DOHH2 (cell line): Measurements from ENCODE around the gene ACOT11.

Source experiments
- H3F3A ChIP-seq: fragments of 200-600 bp; sonication (generic), shearing (Covaris generic); 2 replicates; pipeline ENCODE4 v1.6.0; 2016; ENCODE audit warnings: antibody characterized with exemption, mild to moderate bottlenecking; ENCODE audit not compliant: control insufficient read depth, insufficient read depth
- H3K27ac ChIP-seq: fragments of 200-600 bp; sonication (generic); 2 replicates; pipeline ENCODE4 v1.5.1; 2014; ENCODE audit warnings: low read depth, mild to moderate bottlenecking, low read length, moderate library complexity
- H3K27me3 ChIP-seq: fragments of 200-600 bp; sonication (generic); 2 replicates; pipeline ENCODE4 v1.6.1; 2014; ENCODE audit warnings: mild to moderate bottlenecking, low read length, mixed read lengths; ENCODE audit not compliant: control insufficient read depth
- H3K36me3 ChIP-seq: fragments of 200-600 bp; sonication (generic); 2 replicates; pipeline ENCODE4 v1.6.1; 2014; ENCODE audit warnings: mild to moderate bottlenecking, low read length, moderate library complexity, mixed read lengths; ENCODE audit not compliant: control insufficient read depth
- H3K4me1 ChIP-seq: fragments of 200-600 bp; sonication (generic); 2 replicates; pipeline ENCODE4 v1.6.1; 2014; ENCODE audit warnings: mild to moderate bottlenecking, low read length, mixed read lengths; ENCODE audit not compliant: control insufficient read depth
- H3K4me2 ChIP-seq: fragments of 200-600 bp; sonication (generic); 2 replicates; pipeline ENCODE4 v1.6.0; 2014; ENCODE audit warnings: mild to moderate bottlenecking, low read length, moderate library complexity
- H3K4me3 ChIP-seq: fragments of 200-600 bp; sonication (generic); 2 replicates; pipeline ENCODE4 v1.5.1; 2014; ENCODE audit warnings: mild to moderate bottlenecking, low read length, mixed read lengths
- H3K79me2 ChIP-seq: fragments of 200-600 bp; sonication (generic); 2 replicates; pipeline ENCODE4 v1.6.1; 2014; ENCODE audit warnings: mild to moderate bottlenecking, low read length, mixed read lengths; ENCODE audit not compliant: control insufficient read depth
- H3K9me2 ChIP-seq: fragments of 200-600 bp; sonication (generic); replicated peaks from 2 replicates; pipeline ENCODE4 v1.6.1; 2014; ENCODE audit warnings: mild to moderate bottlenecking, low read length, mixed read lengths; ENCODE audit not compliant: control insufficient read depth
- H3K9me3 ChIP-seq: fragments of 200-600 bp; sonication (generic); 2 replicates; pipeline ENCODE4 v1.6.1; 2014; ENCODE audit warnings: antibody characterized with exemption, low read length, mixed read lengths; ENCODE audit not compliant: control insufficient read depth, insufficient read depth
- H4K20me1 ChIP-seq: fragments of 200-600 bp; sonication (generic); 2 replicates; pipeline ENCODE4 v1.6.0; 2014; ENCODE audit warnings: low read depth, mild to moderate bottlenecking, antibody characterized with exemption, low read length, moderate library complexity; ENCODE audit not compliant: control insufficient read depth, insufficient read depth
- EZH2phosphoT487 ChIP-seq: fragments of 200-600 bp; sonication (generic); IDR thresholded peaks from 2 replicates; pipeline ENCODE4 v1.6.1; 2017; ENCODE audit warnings: borderline replicate concordance, mild to moderate bottlenecking, antibody characterized with exemption, low read length, moderate library complexity, mixed read lengths
- TF ChIP-seq, protein P1 (sequence below): fragments of 200-600 bp; sonication (generic); IDR thresholded peaks from one replicate; pipeline ENCODE4 v1.5.1; 2014; ENCODE audit warnings: antibody characterized with exemption, mild to moderate bottlenecking, low read depth, low read length; ENCODE audit not compliant: poor library complexity, severe bottlenecking

The ACOT11 gene

DNA sequence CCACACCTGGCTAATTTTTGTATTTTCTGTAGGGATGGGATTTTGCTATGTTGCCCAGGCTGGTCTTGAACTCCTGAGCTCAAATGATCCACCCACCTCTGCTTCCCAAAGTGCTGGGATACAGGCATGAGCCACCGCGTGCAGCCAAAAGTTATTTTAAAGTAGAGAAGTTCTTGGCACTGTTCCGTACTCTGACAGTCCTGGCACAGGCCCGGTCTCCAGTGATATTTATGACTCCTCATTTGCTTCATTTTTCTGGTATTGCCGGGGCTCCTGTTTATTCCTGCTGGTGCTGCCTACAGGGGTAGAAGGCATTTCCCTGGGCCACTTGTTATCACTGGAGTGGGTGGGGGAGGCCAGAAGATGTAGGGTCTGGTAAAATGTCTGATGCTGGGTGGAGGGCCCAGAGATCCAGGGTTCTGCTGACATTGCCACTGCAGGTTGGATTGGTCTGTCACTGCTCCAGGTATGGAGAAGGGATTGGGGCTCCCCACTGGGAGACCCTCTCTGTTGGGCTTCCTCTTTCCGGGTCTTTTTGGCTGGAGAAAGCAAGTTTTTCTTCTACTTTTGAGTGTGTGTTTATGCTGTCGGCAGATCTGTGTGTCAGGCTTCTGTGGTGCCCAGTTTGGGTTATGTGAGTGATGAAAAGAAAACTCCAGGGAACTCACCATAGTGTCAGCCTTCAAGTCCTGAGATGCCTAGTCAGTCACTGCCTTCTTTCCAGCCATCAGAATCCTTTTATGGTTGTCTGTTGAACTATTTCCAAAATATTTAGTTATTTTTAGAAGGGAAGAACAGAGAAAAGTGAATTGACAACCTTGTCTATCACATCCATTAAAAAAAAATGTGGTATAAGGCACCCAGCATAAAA, 98.0 kb downstream of the ACOT11 start:
- no peaks in the 10 kb centered on the region for H3K9me2 ChIP-seq
- no peak for TF ChIP-seq EZH2phosphoT487

DNA sequence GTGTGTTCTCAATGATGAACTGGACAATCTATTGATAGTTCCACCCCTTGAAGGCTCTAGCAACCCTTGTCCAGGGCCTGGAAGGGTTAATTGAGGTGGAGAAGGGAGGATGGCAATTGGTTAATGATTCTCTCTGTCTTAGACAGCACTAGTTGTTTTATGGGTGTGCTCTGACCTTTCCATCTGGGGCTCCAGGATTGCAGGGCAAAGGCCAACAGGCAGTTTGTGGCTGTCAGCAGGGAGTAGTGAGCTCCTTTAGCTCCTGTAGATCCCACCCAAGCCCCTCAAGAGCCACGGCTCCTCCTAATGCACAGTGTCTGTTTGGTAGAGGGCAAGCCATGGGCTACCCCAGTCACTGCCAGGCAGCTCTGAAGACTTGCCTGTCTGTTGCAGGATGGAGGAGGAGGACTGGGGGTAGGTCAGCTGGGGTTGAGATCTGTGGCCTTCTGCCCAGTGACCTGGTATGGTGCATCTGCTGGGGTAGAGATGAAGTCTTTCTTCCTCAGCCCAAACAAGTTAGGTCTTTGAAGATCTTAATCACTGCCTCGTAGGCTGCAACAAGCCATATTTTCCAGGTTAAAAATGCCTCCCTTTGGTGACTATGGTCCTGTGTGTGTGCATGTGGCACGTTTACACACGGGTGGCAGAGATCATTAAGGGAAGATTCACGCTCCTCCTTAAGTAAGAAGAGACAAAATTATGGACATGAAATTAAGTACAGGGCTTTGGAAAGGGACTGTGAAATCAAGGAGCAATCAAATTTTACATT, 101.3 kb downstream of the ACOT11 start:
- Histone ChIP-seq H3K79me2 (no peaks in the 10 kb centered on the region), H3K4me1 (no peaks in the 10 kb centered on the region), H3K27ac (no peak overlapping the region), H3K27me3 (no peaks in the 10 kb centered on the region), H3F3A (no peaks in the 10 kb centered on the region), H3K9me2 (no peaks in the 10 kb centered on the region), H3K4me2 (no peak overlapping the region), H4K20me1 (no peaks in the 10 kb centered on the region), H3K4me3 (no peak overlapping the region), H3K9me3 (no peaks in the 10 kb centered on the region; the same call in 1 of the 2 replicates), H3K36me3 (no peaks in the 10 kb centered on the region)
- TF ChIP-seq, protein P1, sequence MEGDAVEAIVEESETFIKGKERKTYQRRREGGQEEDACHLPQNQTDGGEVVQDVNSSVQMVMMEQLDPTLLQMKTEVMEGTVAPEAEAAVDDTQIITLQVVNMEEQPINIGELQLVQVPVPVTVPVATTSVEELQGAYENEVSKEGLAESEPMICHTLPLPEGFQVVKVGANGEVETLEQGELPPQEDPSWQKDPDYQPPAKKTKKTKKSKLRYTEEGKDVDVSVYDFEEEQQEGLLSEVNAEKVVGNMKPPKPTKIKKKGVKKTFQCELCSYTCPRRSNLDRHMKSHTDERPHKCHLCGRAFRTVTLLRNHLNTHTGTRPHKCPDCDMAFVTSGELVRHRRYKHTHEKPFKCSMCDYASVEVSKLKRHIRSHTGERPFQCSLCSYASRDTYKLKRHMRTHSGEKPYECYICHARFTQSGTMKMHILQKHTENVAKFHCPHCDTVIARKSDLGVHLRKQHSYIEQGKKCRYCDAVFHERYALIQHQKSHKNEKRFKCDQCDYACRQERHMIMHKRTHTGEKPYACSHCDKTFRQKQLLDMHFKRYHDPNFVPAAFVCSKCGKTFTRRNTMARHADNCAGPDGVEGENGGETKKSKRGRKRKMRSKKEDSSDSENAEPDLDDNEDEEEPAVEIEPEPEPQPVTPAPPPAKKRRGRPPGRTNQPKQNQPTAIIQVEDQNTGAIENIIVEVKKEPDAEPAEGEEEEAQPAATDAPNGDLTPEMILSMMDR, result no peak
- TF ChIP-seq EZH2phosphoT487, result no peak

More for the DNA sequence above, 98.0 kb downstream of the ACOT11 start:
- Histone ChIP-seq H3K27me3 (no peaks in the 10 kb centered on the region), H3K9me3 (peaks cover 9% of the 10 kb centered on the region), H4K20me1 (no peaks in the 10 kb centered on the region), H3K27ac (no peak overlapping the region), H3K4me3 (no peak overlapping the region), H3K79me2 (no peaks in the 10 kb centered on the region), H3K4me1 (no peaks in the 10 kb centered on the region), H3F3A (no peaks in the 10 kb centered on the region), H3K36me3 (no peaks in the 10 kb centered on the region), H3K4me2 (no peak overlapping the region)

- no peak overlapping the region for H3K4me2 ChIP-seq
- H3K4me3 ChIP-seq, result no peak overlapping the region
- H3K27ac ChIP-seq, result no peak overlapping the region
- no peaks in the 10 kb centered on the region for H4K20me1 ChIP-seq
- H3K4me1 ChIP-seq, result no peaks in the 10 kb centered on the region
- H3F3A ChIP-seq, result no peaks in the 10 kb centered on the region
- H3K36me3 ChIP-seq, result no peaks in the 10 kb centered on the region
- H3K79me2 ChIP-seq, result no peaks in the 10 kb centered on the region
- no peak for TF ChIP-seq EZH2phosphoT487
- TF ChIP-seq, protein P1, result no peak
- no peaks in the 10 kb centered on the region for H3K9me2 ChIP-seq
- no peaks in the 10 kb centered on the region for H3K27me3 ChIP-seq
- H3K9me3 ChIP-seq, result no peaks in the 10 kb centered on the region
These were observed 101.9 kb downstream of the ACOT11 start for GRCh38 chr1:54649921-54650320.
